Activated naive CD4-positive, alpha-beta T cell treated with anti-CD3 and anti-CD28 coated beads for 36 hours (primary cell): ENCODE measurements around the gene JCAD. TPM values are rescaled to one million over a fixed set of nuclear protein-coding genes. Genes with fewer than 3 reads are reported as not detected.
"Not testable (repeated sequence)": the region's sequence is repeated elsewhere in the genome, so short reads cannot be mapped to it uniquely, and the experiment has no call there.

Source experiments
- CTCF ChIA-PET: fragments of 350-600 bp; sonication (Branson Sonifier 250); formaldehyde crosslinking; loops from one replicate; lab custom pipeline; 2021; ENCODE audit warnings: antibody characterized with exemption; lab: Charles Lee
- DNase-seq: peaks from one replicate; pipeline ENCODE4 v3.0.0-alpha.2; 2020
- H3K27ac Mint-ChIP-seq: one replicate; pipeline ENCODE4 v1.8.0; 2021; ENCODE audit warnings: mild to moderate bottlenecking, mixed read lengths
- H3K27me3 Mint-ChIP-seq: one replicate; pipeline ENCODE4 v1.8.0; 2021; ENCODE audit warnings: low read depth, mixed read lengths
- H3K36me3 Mint-ChIP-seq: one replicate; pipeline ENCODE4 v1.8.0; 2021; ENCODE audit warnings: low read depth, mixed read lengths
- H3K4me1 Mint-ChIP-seq: one replicate; pipeline ENCODE4 v1.8.0; 2021; ENCODE audit warnings: low read depth, mixed read lengths
- H3K4me3 Mint-ChIP-seq: one replicate; pipeline ENCODE4 v1.8.0; 2021; ENCODE audit warnings: mild to moderate bottlenecking, moderate library complexity, mixed read lengths
- H3K9me3 Mint-ChIP-seq: one replicate; pipeline ENCODE4 v1.8.0; 2021; ENCODE audit warnings: mixed read lengths
- intact Hi-C: fragments of 100-400 bp; cut with micrococcal nuclease; formaldehyde crosslinking; loops from one replicate; pipeline ENCODE4 v1.15.1; 2023
- total RNA-seq, 2 experiments: library from RNA; stranded (reverse); gene quantifications; one replicate each; pipeline ENCODE4 v1.2.3, GENCODE V29; 2021

Gene JCAD
- total RNA-seq, 2 experiments from 2014 or later: 0.05 TPM; not detected in 1

- Mint-ChIP-seq H3K4me1 (peaks cover 4% of the 10 kb centered on the region), H3K9me3 (no peaks in the 10 kb centered on the region), H3K4me3 (no peak overlapping the region), H3K27ac (no peak overlapping the region), H3K27me3 (peaks cover 34% of the 10 kb centered on the region), H3K36me3 (no peaks in the 10 kb centered on the region)
- intact Hi-C loops: no loop called here
- DNase-seq: no peak
- CTCF ChIA-PET: interaction anchor here (0.5 to 1.7 kb wide), 2 partner anchors 14 to 31 kb away, joined by 3 to 4 read pairs; no protein-coding TSS in a partner anchor
Measured at GRCh38 chr10:30011956-30012647, 47.3 kb downstream of the JCAD start.

DNA sequence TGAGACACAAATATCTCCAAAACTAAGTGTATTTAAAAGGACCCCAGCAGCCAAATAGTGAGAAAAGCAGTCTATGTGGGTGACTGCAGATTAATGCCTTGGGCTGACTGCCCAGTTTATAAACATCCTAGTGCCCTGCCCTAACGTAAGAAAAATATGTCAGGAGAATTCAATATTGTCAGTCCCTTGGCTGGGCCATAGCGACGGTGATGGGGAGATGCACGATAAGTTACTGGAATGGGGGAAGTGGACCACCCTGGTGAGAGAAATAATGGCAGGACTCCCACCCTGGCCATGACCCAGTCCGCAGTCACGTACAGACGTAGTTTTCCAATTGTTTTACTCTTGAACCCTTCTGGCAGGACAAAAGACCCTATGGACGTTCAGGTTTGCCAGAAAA is 48.0 kb downstream of the JCAD start:
- H3K27ac Mint-ChIP-seq: no peak overlapping the region
- no peaks in the 10 kb centered on the region for H3K36me3 Mint-ChIP-seq
- intact Hi-C loops: no loop called here
- H3K4me1 Mint-ChIP-seq: peaks cover 4% of the 10 kb centered on the region
- DNase-seq: no peak
- CTCF ChIA-PET: interaction anchor here (1.2 to 1.7 kb wide), 2 partner anchors 9 to 13 kb away, joined by 4 to 7 read pairs; no protein-coding TSS in a partner anchor
- peaks cover 32% of the 10 kb centered on the region for H3K27me3 Mint-ChIP-seq
- H3K4me3 Mint-ChIP-seq: no peak overlapping the region
- H3K9me3 Mint-ChIP-seq: no peaks in the 10 kb centered on the region

GRCh38 chr10:30007406-30007805 is 52.0 kb downstream of the JCAD start:
- Mint-ChIP-seq H3K4me3 (no peak overlapping the region), H3K9me3 (no peaks in the 10 kb centered on the region), H3K27me3 (peaks cover 41% of the 10 kb centered on the region), H3K4me1 (peaks cover 10% of the 10 kb centered on the region), H3K27ac (no peak overlapping the region), H3K36me3 (no peaks in the 10 kb centered on the region)
- intact Hi-C loops: no loop called here
- DNase-seq: no peak
- CTCF ChIA-PET: no interaction called here

DNA sequence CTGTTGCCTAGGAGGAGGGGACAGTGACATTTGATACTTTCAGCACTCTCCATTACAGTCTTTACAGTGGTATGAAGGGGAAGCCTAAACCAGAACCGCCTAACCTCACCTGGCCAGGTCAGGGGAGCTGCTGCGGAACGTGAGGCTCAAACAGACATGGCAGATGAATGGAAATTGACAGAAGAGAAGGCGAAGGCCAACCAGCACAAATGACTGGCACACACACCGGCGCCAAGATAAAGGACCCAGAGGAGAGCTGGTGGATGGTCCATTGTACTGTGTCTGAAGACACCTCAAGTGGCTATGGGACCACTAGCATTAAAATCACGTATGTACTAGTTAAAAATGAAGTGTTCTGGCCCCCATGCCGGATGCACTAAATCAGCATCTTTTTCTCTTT is 53.0 kb downstream of the JCAD start:
- Mint-ChIP-seq H3K36me3 (no peaks in the 10 kb centered on the region), H3K4me1 (peaks cover 10% of the 10 kb centered on the region), H3K27ac (no peak overlapping the region), H3K4me3 (no peak overlapping the region), H3K27me3 (peaks cover 42% of the 10 kb centered on the region), H3K9me3 (no peaks in the 10 kb centered on the region)
- CTCF ChIA-PET: no interaction called here
- DNase-seq: no peak
- intact Hi-C loops: no loop called here

- not testable (repeated sequence) for H3K9me3 Mint-ChIP-seq, H3K36me3 Mint-ChIP-seq
- H3K27me3 Mint-ChIP-seq: peaks cover 47% of the 10 kb centered on the region
Measured at GRCh38 chr10:30005116-30005515, 54.3 kb downstream of the JCAD start.

GRCh38 chr10:30002426-30003266 is 56.7 kb downstream of the JCAD start:
- Mint-ChIP-seq H3K4me1 (peaks cover 8% of the 10 kb centered on the region), H3K4me3 (no peak overlapping the region), H3K9me3 (no peaks in the 10 kb centered on the region), H3K36me3 (no peaks in the 10 kb centered on the region), H3K27me3 (peaks cover 49% of the 10 kb centered on the region), H3K27ac (no peak overlapping the region)
- intact Hi-C loops: no loop called here
- peak; percentile 81 for DNase-seq
- CTCF ChIA-PET: interaction anchor here (0.7 to 2.6 kb wide), 7 partner anchors 8 to 589 kb away, joined by 3 to 7 read pairs (median 4); no protein-coding TSS in a partner anchor

More at GRCh38 chr10:30005116-30005515, 54.3 kb downstream of the JCAD start:
- H3K4me1 Mint-ChIP-seq: peaks cover 10% of the 10 kb centered on the region
- intact Hi-C loops, H3K27ac Mint-ChIP-seq, DNase-seq, H3K4me3 Mint-ChIP-seq: not testable (repeated sequence)
- CTCF ChIA-PET: interaction anchor here (1.0 to 1.2 kb wide), 3 partner anchors 152 to 414 kb away, joined by 3 to 5 read pairs (median 5); no protein-coding TSS in a partner anchor

GRCh38 chr10:30000802-30001571 is 58.4 kb downstream of the JCAD start:
- Mint-ChIP-seq H3K4me1 (peaks cover 6% of the 10 kb centered on the region), H3K36me3 (no peaks in the 10 kb centered on the region), H3K4me3 (no peak overlapping the region), H3K27me3 (peaks cover 46% of the 10 kb centered on the region), H3K9me3 (no peaks in the 10 kb centered on the region), H3K27ac (no peak overlapping the region)
- no peak for DNase-seq
- intact Hi-C loops: no loop called here
- CTCF ChIA-PET: interaction anchor here (0.6 to 2.6 kb wide), 10 partner anchors 10 to 1115 kb away, joined by 3 to 7 read pairs (median 3); no protein-coding TSS in a partner anchor

DNA sequence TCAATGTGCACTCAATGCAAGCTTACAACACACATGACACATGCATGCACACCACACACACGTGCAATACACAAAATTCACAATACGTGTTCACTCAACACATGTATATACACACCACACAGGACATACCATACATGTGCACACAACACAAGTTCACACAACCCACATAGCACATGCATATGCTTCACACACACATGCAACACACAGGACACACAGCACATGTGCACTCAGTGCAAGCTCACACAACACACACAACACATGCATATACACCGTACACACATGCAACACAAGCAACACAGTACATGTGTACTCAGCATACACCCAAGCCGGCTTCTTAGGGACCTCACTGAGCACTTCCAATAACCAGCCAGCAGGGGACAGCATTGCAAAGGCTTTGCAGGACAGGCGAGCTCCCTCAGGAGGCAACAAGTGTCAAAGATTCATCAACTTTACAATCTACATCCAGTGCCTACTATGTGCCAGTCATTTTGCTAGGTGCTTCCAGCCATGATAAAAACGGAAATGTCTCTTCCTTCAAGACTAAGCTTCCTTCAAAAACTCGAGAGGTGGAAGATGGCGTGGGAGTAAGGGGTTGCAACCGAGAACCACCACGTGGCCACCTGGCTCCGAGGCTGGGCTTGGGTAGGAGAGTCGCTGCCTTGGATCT is 61.1 kb downstream of the JCAD start:
- H3K9me3 Mint-ChIP-seq: no peaks in the 10 kb centered on the region
- H3K27me3 Mint-ChIP-seq: peaks cover 43% of the 10 kb centered on the region
- CTCF ChIA-PET: interaction anchor here (0.5 to 2.5 kb wide), 26 partner anchors 9 to 1007 kb away, joined by 3 to 15 read pairs (median 4); no protein-coding TSS in a partner anchor
- DNase-seq: peak; percentile 86
- H3K4me1 Mint-ChIP-seq: peaks cover 6% of the 10 kb centered on the region
- intact Hi-C loops: loop anchor here (1.0 kb wide), 4 partner anchors 243 to 593 kb away; no protein-coding TSS in a partner anchor
- H3K27ac Mint-ChIP-seq: no peak overlapping the region
- no peak overlapping the region for H3K4me3 Mint-ChIP-seq
- no peaks in the 10 kb centered on the region for H3K36me3 Mint-ChIP-seq

DNA sequence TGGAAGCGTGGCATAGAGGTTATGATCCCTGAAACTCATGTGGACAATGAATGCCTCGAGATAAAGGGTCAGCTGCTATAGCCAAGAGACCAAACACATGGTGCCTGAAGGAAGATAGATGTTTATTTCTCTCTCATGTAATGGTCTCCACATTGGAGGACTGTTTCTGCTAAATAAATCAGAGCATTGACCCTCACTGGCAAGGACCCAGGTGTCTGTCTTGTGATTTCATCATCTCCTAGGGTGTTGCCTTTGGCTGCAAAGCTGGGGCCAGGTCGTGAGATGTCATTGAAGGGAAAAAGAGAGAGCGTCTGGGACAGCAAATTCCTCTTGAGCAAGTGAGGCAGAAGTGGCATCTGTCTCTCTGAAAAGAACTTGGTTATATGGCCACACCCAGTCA is 64.6 kb downstream of the JCAD start:
- H3K36me3 Mint-ChIP-seq: no peaks in the 10 kb centered on the region
- H3K4me3 Mint-ChIP-seq: no peak overlapping the region
- peaks cover 33% of the 10 kb centered on the region for H3K27me3 Mint-ChIP-seq
- no peaks in the 10 kb centered on the region for H3K4me1 Mint-ChIP-seq
- CTCF ChIA-PET: no interaction called here
- H3K9me3 Mint-ChIP-seq: no peaks in the 10 kb centered on the region
- no peak overlapping the region for H3K27ac Mint-ChIP-seq
- no peak for DNase-seq
- intact Hi-C loops: no loop called here

- no peaks in the 10 kb centered on the region for H3K9me3 Mint-ChIP-seq
- intact Hi-C loops: no loop called here
- no peak for DNase-seq
- H3K36me3 Mint-ChIP-seq: no peaks in the 10 kb centered on the region
- CTCF ChIA-PET: no interaction called here
- H3K27me3 Mint-ChIP-seq: peaks cover 28% of the 10 kb centered on the region
- H3K27ac Mint-ChIP-seq: no peak overlapping the region
- no peaks in the 10 kb centered on the region for H3K4me1 Mint-ChIP-seq
- no peak overlapping the region for H3K4me3 Mint-ChIP-seq
Measured at GRCh38 chr10:29993319-29993915, 66.0 kb downstream of the JCAD start.

- peaks cover 25% of the 10 kb centered on the region for H3K27me3 Mint-ChIP-seq
- intact Hi-C loops: no loop called here
- CTCF ChIA-PET: no interaction called here
- H3K4me1 Mint-ChIP-seq: no peaks in the 10 kb centered on the region
- DNase-seq: no peak
- H3K9me3 Mint-ChIP-seq: no peaks in the 10 kb centered on the region
- H3K27ac Mint-ChIP-seq: no peak overlapping the region
- no peaks in the 10 kb centered on the region for H3K36me3 Mint-ChIP-seq
- no peak overlapping the region for H3K4me3 Mint-ChIP-seq
Measured at GRCh38 chr10:29992914-29993313, 66.5 kb downstream of the JCAD start.
